ENCODE data around the gene SLC38A3.

DNA sequence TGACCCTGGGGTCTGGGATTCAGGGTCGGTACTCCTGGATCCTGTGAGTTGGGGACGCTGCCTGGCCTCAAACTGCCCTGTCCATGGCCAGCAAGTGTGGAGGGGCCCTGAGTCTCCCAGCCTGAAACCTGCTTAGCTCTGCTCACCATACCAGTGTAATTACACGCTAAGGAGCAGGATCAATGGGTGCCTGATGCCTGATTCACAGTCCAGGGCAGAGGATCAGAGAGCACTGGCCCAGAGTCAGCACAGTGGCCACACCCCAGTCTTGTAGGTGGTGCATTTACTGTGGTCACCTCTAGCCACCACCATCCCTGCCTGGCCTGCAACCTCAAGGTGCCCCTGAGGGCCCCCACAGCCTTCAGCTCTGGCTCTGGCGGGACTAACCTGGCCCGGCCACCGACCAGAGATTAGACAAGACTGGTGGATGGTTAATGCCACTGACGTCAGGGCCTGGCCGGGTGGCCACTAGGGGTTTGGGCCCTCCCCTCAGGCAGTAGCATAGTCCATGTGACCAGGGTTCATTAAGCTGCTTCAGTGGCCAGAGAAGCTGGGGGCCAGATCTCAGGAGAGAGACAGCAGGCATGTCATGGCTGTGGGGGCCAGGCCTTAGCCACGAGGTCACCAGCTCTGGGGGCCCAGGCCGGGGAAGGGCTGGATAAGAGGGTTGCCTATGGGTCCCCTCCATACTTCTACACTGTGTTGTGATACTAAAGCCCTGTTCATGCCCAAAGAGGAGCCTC, 3.3 kb upstream of the SLC38A3 start:
- TF ChIP-seq, protein P1, sequence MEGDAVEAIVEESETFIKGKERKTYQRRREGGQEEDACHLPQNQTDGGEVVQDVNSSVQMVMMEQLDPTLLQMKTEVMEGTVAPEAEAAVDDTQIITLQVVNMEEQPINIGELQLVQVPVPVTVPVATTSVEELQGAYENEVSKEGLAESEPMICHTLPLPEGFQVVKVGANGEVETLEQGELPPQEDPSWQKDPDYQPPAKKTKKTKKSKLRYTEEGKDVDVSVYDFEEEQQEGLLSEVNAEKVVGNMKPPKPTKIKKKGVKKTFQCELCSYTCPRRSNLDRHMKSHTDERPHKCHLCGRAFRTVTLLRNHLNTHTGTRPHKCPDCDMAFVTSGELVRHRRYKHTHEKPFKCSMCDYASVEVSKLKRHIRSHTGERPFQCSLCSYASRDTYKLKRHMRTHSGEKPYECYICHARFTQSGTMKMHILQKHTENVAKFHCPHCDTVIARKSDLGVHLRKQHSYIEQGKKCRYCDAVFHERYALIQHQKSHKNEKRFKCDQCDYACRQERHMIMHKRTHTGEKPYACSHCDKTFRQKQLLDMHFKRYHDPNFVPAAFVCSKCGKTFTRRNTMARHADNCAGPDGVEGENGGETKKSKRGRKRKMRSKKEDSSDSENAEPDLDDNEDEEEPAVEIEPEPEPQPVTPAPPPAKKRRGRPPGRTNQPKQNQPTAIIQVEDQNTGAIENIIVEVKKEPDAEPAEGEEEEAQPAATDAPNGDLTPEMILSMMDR (IDR thresholded peaks at IDR 0.05): no peak
- TF ChIP-seq POLR2A (IDR thresholded peaks at IDR 0.05): no peak

Data from uterus (tissue), 2 donors.